Vagina (tissue), 2 donors: Measurements from ENCODE around the gene IL31RA.

Experiments
- CTCF ChIP-seq, 3 experiments: fragments of 450-650 bp in 2 of 3; fragments of 200-600 bp in 1 of 3; sonication (generic) in 1 of 3; IDR thresholded peaks; one replicate each; pipeline ENCODE4 v1.5.1; 2017 to 2019; ENCODE audit warnings: antibody characterized with exemption in 3 of 3, mild to moderate bottlenecking in 2 of 3, moderate library complexity in 2 of 3
- POLR2AphosphoS5 ChIP-seq, 2 donors: sonication (generic); formaldehyde crosslinking; IDR thresholded peaks; one replicate each; pipeline ENCODE4 v1.9.0; 2017; ENCODE audit warnings: antibody characterized with exemption in 2 of 2, mild to moderate bottlenecking in 2 of 2, low read depth in 1 of 2; ENCODE audit not compliant: insufficient read depth in 1 of 2

GRCh38 chr5:55853818-55854217 lies 2.7 kb downstream of the IL31RA start:
- TF ChIP-seq POLR2AphosphoS5 (IDR thresholded peaks at IDR 0.05; ENCODE audit: insufficient read depth in 1 of 2, low read depth in 1 of 2), result no peak
- no peak for TF ChIP-seq CTCF (IDR thresholded peaks at IDR 0.05)
